Activated CD4-positive, CD25-positive, alpha-beta regulatory T cell treated with anti-CD3 and anti-CD28 coated beads, Interleukin-2, amount 50 U/mL, for 16 hours (primary cell): Measurements from ENCODE around the gene NOL4L.
"Not testable (repeated sequence)": the region's sequence is repeated elsewhere in the genome, so short reads cannot be mapped to it uniquely, and the experiment has no call there.

Source experiments
- DNase-seq: peaks from one replicate; pipeline ENCODE4 v3.0.0-alpha.2; 2020; ENCODE audit warnings: low read depth, low spot score

Gene NOL4L

GRCh38 chr20:32473231-32474008 lies 111.7 kb downstream of the NOL4L start:
- DNase-seq = no peak

GRCh38 chr20:32472581-32473207 lies 112.4 kb downstream of the NOL4L start:
- no peak for DNase-seq

DNA sequence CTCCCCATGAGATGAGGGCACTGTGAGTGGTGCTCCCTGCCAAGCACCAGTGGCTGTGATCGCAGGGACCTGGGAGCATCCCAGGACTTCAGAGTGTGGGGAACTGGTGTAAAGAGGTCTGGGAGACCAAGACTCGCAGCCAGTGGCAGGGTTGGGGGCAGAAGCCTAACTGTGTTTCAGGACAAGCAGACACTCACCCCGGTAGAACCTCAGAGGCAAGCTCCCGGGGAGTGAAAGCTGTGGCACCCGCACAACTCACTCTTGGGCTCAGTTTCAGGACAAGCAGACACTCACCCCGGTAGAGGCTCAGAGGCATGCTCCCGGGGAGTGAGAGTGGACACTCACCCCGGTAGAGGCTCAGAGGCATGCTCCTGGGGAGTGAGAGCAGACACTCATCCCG lies 114.2 kb downstream of the NOL4L start:
- no peak for DNase-seq

- DNase-seq = no peak
Measured at GRCh38 chr20:32470025-32470861, 114.9 kb downstream of the NOL4L start.

- no peak for DNase-seq
Measured at GRCh38 chr20:32468860-32469259, 116.3 kb downstream of the NOL4L start.

DNA sequence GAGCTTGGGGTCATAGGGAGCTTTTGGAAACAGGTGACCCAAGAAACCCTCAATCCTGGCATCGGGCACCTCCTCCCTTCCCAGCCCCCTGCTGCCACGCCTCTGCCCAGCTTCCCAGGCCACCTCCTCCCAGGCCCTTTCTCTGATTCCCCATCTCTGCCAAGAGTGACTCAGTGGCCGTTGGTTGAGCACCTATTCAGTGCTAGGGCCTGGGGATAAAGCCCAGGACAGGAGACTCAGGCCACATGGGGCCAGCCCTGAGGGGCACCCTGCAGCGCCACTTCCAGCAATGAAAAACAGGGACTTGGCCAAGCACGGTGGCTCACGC lies 116.9 kb downstream of the NOL4L start:
- no peak for DNase-seq

- DNase-seq = no peak
Measured at GRCh38 chr20:32467506-32468312, 117.4 kb downstream of the NOL4L start.

DNA sequence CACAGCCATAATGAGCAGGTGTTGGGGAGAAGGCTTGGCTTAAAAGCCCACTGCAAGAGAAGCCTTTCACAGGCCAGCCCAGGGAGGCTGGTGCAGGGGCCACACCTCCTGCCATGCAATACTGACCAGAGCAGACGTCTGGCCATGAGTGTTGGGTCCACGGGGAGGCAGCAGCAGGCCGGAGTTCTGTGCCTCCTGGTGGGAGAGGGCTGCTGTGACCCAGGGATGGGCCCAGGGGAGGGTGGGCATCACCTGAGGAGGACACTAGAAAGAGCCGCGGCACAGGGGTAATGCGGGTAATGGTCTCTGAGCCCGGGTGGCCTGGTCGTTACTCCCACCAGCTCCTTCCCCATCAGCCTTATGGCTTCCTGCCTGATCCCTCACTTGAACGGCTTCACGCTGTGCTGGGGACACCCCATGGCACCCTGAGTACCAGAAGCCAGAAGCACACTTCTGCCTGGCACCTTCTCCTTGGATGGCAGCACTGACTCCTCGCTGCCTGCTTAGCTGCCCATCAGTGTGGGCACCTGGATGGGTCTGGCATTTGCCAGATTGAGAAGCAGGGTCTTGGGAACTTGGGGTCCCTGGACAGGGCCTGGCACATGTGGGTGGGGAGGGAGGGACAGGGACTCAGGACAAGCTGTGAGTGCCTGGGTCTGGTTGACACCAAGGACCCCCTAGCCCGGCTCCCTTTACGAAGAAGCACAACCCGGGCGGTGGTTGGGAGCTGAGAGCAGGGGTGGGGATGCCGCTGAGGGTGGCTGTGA lies 118.2 kb downstream of the NOL4L start:
- no peak for DNase-seq

- DNase-seq = not testable (repeated sequence)
Measured at GRCh38 chr20:32465901-32466675, 119.0 kb downstream of the NOL4L start.

- DNase-seq = no peak
Measured at GRCh38 chr20:32465092-32465900, 119.8 kb downstream of the NOL4L start.

- DNase-seq = no peak
Measured at GRCh38 chr20:32464401-32465091, 120.6 kb downstream of the NOL4L start.

DNA sequence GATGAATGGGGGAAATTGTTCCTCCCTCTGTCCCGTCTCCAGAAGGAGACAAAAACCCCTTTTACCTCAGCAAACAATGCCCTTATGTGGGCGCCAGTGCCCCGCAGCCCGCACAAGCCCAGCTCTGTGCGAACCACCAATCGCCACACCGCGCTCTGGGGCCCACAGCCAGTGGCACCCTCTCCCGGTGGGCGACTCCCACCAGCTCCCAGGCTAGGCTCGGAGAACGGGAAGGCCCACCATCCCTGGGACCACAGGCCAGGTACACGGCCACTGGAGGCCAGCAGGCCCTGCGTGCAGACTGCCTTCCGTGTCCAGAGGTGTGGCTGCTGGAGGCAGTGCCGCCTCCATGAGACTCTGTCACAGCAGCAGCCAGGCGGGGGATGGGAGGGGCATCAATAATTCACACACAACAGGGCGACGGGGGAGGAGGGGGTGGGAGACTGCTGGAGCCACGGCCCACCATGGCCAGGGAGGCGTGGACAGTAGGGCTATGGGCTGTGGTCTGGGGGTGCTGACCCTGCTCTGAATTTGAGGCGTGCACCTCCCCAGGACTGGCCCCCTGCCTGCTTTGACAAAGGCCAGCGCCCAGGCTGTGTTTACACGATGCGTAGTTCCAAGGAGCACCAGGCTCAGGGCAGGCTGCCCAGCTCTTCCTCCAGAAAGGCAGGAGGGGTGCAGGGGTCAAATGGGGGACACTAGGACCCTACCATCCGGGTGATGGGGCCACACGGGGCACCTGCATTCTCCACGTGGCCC lies 121.3 kb downstream of the NOL4L start:
- no peak for DNase-seq

GRCh38 chr20:32462900-32463641 lies 122.1 kb downstream of the NOL4L start:
- no peak for DNase-seq

DNA sequence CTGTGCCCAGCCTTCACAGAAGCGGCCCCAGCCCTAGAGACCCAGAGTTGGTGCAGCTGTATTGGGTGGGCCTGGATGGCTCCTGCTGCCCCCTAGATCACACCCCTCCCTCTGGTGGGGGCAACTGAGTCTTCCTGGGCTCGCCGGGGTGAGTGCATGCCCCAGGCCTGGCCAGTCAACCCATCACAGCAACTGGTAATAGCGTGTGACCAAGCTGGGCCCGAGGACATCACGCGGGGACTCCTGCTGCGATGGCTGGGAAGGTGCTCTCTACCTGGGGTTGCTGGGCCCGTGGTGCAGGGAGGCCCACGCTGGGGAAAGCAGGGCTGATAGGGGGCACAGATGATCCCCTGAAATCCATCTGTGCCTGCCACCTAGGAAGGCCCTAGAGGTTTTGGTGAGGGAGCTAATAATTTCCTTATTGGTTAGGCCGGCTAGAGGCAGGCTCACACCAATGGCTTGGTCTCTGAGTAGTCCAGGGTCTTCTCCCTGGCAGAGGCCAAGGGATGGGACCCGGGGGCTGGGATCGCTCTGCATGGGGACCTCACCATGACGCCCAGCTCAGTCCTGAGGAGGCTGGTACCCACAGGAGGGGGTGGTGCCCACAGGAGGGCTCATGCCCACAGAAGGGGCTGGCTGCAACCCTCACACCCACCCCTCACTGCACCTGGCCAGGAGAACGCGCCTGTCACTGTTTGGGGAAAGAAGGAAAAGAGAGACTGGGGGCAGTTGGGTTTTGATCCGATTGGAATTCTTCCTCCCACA lies 123.1 kb downstream of the NOL4L start:
- DNase-seq = no peak

DNA sequence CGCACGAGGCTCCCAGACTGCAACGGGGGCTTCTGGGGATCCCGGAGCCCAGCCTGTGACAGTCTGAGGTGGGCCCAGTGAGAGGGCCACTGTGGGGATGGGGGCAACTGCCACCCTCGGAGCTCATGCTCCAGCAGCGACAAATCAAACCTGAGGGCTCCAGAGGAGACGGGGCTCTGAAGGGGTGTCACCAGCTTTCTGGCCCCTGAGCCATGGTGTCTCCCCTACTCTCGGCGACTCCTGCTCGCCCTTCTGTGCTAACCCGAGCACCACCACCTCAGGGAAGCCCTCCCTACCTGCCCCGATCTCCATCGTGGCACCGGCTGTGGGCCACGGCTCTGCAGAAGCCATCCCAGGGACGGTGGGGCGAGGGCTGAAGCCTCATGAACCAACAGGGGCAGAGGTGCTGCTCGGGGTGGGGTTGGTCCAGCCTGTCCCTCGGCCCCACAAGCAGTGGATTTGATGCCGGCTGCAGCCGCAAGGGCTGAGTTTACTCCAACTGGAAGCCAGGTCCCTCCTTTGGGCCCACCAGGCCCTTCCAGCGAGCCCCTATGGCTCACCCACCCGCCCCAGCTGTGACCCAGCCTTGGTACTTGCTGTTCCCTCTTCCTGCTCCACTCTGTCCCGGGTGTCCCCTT lies 124.3 kb downstream of the NOL4L start:
- no peak for DNase-seq

DNA sequence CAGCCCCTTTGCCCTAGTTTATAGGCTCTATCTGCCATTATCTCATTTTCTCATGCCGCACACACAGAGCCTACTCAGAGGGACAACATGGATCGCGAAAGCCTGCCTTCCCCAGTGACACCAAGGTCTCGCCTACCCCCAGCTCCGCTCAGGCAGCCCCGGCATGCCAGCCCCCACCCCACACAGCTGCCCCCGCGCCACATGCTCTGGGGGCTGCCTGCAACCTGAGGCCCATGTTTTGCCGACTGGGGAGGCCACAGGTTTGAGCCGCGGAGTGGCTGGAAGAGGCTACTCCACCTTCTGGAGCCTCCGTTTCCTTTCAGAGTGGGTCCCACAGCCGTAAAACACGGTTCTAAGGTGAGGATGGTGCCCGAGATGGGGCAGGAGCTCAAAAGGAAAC lies 124.9 kb downstream of the NOL4L start:
- no peak for DNase-seq
